Measurements from ENCODE around the gene AHRR. TPM values are rescaled to one million over a fixed set of nuclear protein-coding genes. Genes with fewer than 3 reads are reported as not detected.

AHRR gene
- total and polyA plus RNA-seq, 9 of the 15 experiments (the other 6 are each of a cell fraction or from before 2014, with no cell fraction given): 0.06 to 1.6 (median 0.75) TPM; not detected in 1

DNA sequence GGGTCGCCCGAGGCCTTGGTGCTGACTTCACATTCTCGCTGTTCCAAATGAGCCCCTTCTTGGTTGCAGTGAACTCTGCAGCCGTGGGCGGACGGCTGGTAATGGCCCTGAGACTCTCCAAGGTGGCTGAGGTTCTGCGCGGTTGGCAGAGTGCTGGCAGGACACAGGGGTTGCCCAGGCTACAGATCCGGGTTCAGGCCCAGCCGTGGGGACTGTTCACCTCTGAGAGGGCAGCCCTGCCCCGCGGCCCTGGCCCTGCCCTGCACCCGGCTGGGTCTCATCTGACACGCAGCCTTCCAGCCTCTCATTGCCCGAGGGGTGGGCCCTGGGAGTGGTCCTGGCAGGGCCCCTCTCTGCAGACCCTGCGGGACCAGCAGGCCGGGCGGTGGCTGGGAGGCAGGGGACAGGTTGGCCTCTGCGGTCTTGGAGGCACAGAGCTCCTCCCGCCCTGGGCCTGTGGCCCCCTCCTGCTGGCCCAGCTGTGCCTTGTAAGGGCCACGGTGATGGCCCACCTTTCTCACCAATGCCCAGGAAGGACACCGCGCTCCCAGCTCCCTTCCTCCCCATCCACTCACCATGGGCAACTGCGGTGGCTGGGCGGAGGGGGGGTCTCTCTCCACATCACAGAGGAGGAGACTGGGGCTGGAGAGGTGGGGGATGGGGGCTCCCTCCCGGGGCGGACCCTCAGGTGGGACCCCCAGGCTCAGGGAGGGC, 51.6 kb downstream of the AHRR start (continued):
- TF ChIP-seq, protein P1, sequence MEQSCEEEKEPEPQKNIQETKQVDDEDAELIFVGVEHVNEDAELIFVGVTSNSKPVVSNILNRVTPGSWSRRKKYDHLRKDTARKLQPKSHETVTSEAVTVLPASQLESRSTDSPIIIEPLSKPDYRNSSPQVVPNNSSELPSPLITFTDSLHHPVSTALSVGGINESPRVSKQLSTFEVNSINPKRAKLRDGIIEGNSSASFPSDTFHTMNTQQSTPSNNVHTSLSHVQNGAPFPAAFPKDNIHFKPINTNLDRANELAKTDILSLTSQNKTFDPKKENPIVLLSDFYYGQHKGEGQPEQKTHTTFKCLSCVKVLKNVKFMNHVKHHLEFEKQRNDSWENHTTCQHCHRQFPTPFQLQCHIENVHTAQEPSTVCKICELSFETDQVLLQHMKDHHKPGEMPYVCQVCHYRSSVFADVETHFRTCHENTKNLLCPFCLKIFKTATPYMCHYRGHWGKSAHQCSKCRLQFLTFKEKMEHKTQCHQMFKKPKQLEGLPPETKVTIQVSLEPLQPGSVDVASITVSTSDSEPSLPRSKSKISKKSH (CRISPR knock-in tag; IDR thresholded peaks at IDR 0.05): no peak
- TF ChIP-seq MITF (IDR thresholded peaks at IDR 0.05) (no peak), KHSRP (IDR thresholded peaks at IDR 0.05) (no peak), PTTG1 (tag; IDR thresholded peaks at IDR 0.05; ENCODE audit: low read depth) (no peak), HNRNPH1 (optimal IDR thresholded peaks at IDR 0.05; ENCODE audit: low read depth, low read length) (no peak), STAT5B (CRISPR knock-in tag; IDR thresholded peaks at IDR 0.05) (no peak), RAD51 (IDR thresholded peaks at IDR 0.05; ENCODE audit: borderline replicate concordance, low read depth) (no peak), ZBTB2 (IDR thresholded peaks at IDR 0.05) (no peak), POLR2AphosphoS5 (IDR thresholded peaks at IDR 0.05; ENCODE audit: control insufficient read depth, insufficient read depth, low read depth, low read length) (no peak)
- TF ChIP-seq, protein P2, sequence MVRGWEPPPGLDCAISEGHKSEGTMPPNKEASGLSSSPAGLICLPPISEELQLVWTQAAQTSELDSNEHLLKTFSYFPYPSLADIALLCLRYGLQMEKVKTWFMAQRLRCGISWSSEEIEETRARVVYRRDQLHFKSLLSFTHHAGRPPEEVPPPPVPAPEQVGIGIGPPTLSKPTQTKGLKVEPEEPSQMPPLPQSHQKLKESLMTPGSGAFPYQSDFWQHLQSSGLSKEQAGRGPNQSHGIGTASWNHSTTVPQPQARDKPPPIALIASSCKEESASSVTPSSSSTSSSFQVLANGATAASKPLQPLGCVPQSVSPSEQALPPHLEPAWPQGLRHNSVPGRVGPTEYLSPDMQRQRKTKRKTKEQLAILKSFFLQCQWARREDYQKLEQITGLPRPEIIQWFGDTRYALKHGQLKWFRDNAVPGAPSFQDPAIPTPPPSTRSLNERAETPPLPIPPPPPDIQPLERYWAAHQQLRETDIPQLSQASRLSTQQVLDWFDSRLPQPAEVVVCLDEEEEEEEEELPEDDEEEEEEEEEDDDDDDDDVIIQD (CRISPR knock-in tag; IDR thresholded peaks at IDR 0.05): no peak
- TF ChIP-seq, protein P3, sequence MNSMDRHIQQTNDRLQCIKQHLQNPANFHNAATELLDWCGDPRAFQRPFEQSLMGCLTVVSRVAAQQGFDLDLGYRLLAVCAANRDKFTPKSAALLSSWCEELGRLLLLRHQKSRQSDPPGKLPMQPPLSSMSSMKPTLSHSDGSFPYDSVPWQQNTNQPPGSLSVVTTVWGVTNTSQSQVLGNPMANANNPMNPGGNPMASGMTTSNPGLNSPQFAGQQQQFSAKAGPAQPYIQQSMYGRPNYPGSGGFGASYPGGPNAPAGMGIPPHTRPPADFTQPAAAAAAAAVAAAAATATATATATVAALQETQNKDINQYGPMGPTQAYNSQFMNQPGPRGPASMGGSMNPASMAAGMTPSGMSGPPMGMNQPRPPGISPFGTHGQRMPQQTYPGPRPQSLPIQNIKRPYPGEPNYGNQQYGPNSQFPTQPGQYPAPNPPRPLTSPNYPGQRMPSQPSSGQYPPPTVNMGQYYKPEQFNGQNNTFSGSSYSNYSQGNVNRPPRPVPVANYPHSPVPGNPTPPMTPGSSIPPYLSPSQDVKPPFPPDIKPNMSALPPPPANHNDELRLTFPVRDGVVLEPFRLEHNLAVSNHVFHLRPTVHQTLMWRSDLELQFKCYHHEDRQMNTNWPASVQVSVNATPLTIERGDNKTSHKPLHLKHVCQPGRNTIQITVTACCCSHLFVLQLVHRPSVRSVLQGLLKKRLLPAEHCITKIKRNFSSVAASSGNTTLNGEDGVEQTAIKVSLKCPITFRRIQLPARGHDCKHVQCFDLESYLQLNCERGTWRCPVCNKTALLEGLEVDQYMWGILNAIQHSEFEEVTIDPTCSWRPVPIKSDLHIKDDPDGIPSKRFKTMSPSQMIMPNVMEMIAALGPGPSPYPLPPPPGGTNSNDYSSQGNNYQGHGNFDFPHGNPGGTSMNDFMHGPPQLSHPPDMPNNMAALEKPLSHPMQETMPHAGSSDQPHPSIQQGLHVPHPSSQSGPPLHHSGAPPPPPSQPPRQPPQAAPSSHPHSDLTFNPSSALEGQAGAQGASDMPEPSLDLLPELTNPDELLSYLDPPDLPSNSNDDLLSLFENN (IDR thresholded peaks at IDR 0.05; ENCODE audit: low read depth in 2 of 2, low read length in 2 of 2): no peak
